Camera-type eye (tissue), 1 donor: Measurements from ENCODE around the gene TMEM69. TPM values are rescaled to one million over a fixed set of nuclear protein-coding genes. Genes with fewer than 3 reads are reported as not detected.

Experiments
- total RNA-seq: library from RNA; depleted of rRNA; stranded (reverse); fragments of >200 nt; gene quantifications from one replicate; pipeline ENCODE4 v1.2.3, GENCODE V29; 2014

Gene TMEM69
- total RNA-seq: 16.4 TPM

DNA sequence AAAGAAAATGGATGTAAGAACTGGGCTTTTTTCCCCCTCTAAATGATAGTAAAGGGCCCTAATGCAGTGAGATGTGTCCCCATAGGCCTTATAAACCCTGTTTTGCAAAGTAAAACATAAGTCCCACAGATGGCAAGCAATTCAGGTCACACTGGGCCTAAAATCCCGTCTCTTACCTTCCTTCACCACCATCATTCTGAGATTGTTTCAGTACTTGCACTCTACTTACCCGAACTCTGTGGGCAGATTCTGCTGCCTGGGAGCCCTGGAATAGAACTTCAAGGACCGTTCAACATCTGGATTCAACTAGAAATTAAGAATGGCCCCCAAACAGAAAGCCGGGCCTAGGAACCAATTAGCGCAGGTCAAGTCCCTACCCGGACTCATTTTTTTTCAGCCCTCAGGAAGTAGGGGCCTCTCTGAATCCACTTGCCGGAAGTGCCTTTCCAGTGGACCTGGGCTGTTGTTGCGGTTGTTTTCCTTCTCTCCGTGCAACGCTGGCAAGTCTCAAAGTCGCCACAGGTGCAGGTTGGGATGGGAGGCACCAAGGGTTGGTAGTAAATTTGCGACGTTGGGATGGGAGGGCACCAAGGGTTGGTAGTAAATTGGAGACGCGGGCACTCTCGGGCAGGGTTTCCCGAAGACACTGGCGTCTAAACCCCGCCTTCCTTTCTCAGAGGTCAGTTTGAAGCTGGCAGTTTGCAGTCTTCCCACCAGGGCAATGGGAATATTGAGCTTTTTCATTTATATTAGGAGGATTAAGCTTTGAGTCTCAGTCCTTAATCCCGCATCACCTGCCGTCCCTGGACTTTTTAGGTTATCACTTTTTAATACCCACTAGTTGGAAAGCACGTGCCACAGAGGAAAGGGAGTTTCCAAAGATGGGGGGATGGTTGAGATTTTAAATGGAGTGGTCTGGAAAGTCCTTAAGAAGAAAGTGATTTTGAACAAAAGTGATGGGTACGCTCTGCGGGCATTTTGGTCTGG lies at the start of gene TMEM69:
Gene TMEM69, plus strand, starts transcription at position 428 of the 987 bp plus-strand sequence. CDS start 2,888 bp downstream, outside the sequence.

DNA sequence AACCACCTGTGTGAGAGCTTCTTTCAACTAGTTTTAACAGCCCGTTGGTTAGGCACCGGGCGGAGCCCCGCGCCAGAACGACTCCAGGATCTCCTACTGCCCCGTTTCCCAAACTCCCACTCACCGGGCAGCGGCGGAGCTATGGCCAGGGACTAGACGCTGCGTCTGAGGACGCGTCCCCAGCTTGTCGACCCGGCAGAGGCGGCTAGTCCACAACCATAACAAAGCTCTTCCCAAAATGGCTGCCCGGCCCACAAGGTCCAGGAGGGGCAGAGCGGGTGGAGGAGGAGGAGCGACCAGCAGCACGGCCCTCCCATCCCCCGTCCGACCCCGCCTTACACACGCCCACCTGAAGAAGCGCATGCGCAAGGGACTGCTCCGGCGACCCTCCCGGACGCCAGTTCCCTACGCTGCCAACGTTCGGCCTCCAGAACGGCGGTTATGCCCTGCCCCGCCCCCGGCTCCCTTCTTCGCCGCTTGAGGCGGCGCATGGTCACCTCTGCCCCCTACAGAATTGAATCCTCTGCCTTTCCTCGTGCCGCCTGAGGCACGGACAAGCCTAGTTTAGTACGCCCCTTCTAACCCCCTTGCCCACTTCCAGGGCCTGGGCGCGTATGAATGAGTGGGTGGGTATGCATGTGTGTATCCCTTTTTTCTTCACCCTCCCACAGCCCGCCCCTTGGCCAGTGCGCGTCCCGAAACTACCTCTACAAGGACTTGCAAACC lies 1.5 kb upstream of the TMEM69 start, which contains the start of gene GPBP1L1:
Gene GPBP1L1, minus strand, starts transcription at position 246 of the 726 bp plus-strand sequence. CDS start 27,446 bp downstream, outside the sequence.

Other genes with a start within 250 kb of the TMEM69 start
- 4.8 TPM for gene TESK2, start 197.0 kb upstream of the TMEM69 start, total RNA-seq
- 0.66 TPM for gene CCDC163, start 188.1 kb upstream of the TMEM69 start, total RNA-seq
- 2.0 TPM for gene MMACHC, start 187.9 kb upstream of the TMEM69 start, total RNA-seq
- gene PRDX1, start 166.3 kb upstream of the TMEM69 start, total RNA-seq: 174 TPM
- 57.1 TPM for gene AKR1A1, start 137.4 kb upstream of the TMEM69 start, total RNA-seq
- 130 TPM for gene NASP, start 104.1 kb upstream of the TMEM69 start, total RNA-seq
- 0.93 TPM for gene CCDC17, start 64.1 kb upstream of the TMEM69 start, total RNA-seq
- 105 TPM for gene GPBP1L1, start 1.6 kb upstream of the TMEM69 start, total RNA-seq
- gene IPP, start 62.5 kb downstream of the TMEM69 start, total RNA-seq: 23.9 TPM
- gene MAST2, start 115.4 kb downstream of the TMEM69 start, total RNA-seq: 39.8 TPM